Femur (tissue), 1 donor: ENCODE results near the gene ADGRG1.

ENCODE experiments used
- DNase-seq: peaks from one replicate; pipeline ENCODE4 v3.0.0-alpha.2; 2017

ADGRG1 gene

GRCh38 chr16:57652695-57653471, 24.5 kb downstream of the ADGRG1 start:
- no peak for DNase-seq

- peak; percentile 62 for DNase-seq
These were observed 25.5 kb downstream of the ADGRG1 start for GRCh38 chr16:57653936-57654335.

GRCh38 chr16:57656342-57656955, 28.0 kb downstream of the ADGRG1 start:
- DNase-seq, result no peak

- DNase-seq, result no peak
These were observed 28.8 kb downstream of the ADGRG1 start for GRCh38 chr16:57657228-57657627.

GRCh38 chr16:57658130-57658877, 29.9 kb downstream of the ADGRG1 start:
- DNase-seq, result no peak

- DNase-seq, result no peak
These were observed 30.6 kb downstream of the ADGRG1 start for GRCh38 chr16:57658878-57659674.

GRCh38 chr16:57660715-57661463, 32.5 kb downstream of the ADGRG1 start:
- DNase-seq, result no peak

- DNase-seq, result no peak
These were observed 33.1 kb downstream of the ADGRG1 start for GRCh38 chr16:57661510-57661909.

GRCh38 chr16:57661936-57662906, 33.8 kb downstream of the ADGRG1 start:
- no peak for DNase-seq

GRCh38 chr16:57663436-57663835, 35.0 kb downstream of the ADGRG1 start:
- DNase-seq, result no peak

- DNase-seq, result no peak
These were observed 35.7 kb downstream of the ADGRG1 start for GRCh38 chr16:57663917-57664661.

GRCh38 chr16:57664662-57665025, 36.2 kb downstream of the ADGRG1 start:
- no peak for DNase-seq

GRCh38 chr16:57665541-57665940, 37.1 kb downstream of the ADGRG1 start:
- DNase-seq, result no peak

- no peak for DNase-seq
These were observed 38.1 kb downstream of the ADGRG1 start for GRCh38 chr16:57666353-57667047.

GRCh38 chr16:57667048-57667525, 38.7 kb downstream of the ADGRG1 start:
- no peak for DNase-seq

- peak; percentile 64 for DNase-seq
These were observed 39.3 kb downstream of the ADGRG1 start for GRCh38 chr16:57667526-57668262.

GRCh38 chr16:57668263-57668571, 39.8 kb downstream of the ADGRG1 start, which contains the start of gene ADGRG3:
ADGRG3 (plus strand) TSS chr16:57668306; CDS start chr16:57668348, 42 bp downstream.
- DNase-seq, result no peak

- no peak for DNase-seq
These were observed 40.4 kb downstream of the ADGRG1 start for GRCh38 chr16:57668630-57669475.
